HG03342 (cell line): Measurements from ENCODE around the gene HLA-DQA1.
"Not testable (repeated sequence)": the region's sequence is repeated elsewhere in the genome, so short reads cannot be mapped to it uniquely, and the experiment has no call there.

Experiments
- ATAC-seq: cut with Tn5 transposase; IDR thresholded peaks from one replicate; pipeline ENCODE4 v1.9.1; 2021; ENCODE audit warnings: mild to moderate bottlenecking, moderate library complexity; ENCODE audit not compliant: unreplicated experiment

Gene HLA-DQA1

DNA sequence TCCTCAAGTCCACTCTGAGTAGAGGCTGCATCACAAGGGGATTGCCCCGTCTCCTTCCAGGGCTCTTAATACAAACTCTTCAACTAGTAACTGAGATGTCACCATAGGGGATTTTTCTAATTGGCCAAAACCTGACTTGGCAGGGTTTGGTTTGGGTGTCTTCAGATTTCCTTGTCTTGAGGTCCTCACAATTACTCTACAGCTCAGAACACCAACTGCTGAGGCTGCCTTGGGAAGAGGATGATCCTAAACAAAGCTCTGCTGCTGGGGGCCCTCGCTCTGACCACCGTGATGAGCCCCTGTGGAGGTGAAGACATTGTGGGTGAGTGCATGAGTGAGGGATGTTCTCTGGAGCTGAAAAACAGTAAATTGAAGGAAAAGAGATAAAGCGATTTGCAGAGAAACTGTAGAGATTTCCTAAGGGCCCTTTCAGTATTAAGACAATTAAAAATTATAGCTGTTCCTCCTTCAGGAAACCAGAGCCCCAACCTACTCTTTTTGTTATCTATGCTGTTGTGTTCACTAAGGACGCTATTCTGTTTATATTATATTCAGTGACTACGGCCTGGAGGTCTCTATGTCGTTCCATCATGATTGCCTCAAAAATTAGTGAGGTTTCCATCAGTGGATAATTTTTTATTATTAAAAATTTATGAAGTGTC, at the start of gene HLA-DQA1:
HLA-DQA1 (plus strand) TSS at position 188 of the 662 bp plus-strand sequence; CDS start at position 241, 53 bp downstream.
- ATAC-seq = peak; percentile 78

DNA sequence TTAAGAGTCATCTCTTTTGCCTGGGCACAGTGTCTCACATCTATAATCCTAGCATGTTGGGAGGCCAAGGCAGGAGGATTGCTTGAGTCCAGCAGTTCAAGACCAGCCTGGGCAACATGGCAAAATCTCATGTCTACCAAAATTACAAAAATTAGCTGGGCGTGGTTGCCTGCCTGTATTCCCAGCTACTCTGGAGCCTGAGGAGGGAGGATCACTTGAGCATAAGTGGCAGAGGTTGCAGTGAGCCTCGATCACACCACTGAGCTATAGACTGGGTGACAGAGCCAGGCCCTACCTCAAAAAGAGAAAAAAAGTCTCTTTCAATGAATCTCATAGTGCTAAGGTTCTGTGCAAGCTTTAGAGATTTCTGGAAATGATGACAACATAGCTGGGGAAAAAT, 49.0 kb upstream of the HLA-DQA1 start:
- ATAC-seq = no peak

DNA sequence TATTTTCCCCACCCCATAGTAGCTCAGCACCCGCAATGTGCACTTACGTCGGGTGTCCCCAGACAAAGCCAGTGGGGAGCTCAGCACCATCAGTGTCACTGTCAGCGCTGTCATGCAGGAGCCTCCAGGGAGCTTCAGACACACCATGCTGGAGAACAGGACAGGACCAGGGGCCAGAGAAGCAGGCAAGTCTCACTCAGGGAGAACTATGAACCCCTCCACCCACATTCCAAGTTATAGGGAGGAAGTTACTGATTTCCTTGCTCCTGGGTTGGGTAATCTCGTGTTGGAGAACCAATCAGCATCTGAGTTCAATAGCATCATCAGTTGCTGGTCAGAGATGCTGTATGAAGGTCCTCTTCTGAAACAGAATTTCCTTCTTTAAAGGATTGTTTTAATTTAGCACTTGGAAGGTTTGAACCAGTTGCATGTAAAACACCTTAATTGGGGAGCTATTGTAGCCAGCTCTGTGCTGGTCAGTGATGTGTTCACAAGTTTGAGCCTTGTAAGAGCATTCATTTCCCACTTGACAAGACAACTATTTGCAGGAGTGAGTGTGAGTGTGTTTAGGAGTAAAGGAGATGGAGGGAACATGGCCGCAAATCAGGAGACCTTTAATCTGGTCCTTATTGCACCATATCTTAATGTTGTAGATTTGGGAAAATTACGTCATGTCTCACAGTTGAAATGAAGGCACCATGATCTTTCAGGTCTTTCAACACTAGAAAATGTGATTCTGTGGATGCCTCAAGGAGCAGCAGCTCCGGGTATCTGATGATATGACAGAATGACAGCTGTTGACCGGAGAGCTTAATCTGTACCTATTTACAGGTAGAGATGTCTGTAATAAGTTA, 47.4 kb upstream of the HLA-DQA1 start, which contains the start of gene HLA-DRB1:
HLA-DRB1 (minus strand) TSS at position 253 of the 854 bp plus-strand sequence; CDS start at position 147, 106 bp downstream.
- peak; percentile 91 for ATAC-seq

DNA sequence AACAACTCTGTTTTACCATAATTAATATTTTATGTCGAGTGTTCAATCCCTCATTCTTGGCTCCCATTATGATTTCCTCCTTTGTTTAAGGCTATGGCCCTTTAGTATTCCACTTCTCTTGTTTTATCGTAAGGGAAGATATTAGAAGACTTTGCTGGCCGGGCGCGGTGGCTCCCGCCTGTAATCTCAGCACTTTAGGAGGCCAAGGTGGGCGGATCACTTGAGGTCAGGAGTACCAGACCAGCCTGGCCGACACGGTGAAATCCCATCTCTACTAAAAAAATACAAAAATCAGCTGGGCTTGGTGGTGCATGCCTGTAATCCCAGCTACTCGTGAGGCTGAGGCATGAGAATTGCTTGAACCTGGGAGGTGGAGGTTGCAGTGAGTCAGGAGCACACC, 46.5 kb upstream of the HLA-DQA1 start:
- ATAC-seq = not testable (repeated sequence)

DNA sequence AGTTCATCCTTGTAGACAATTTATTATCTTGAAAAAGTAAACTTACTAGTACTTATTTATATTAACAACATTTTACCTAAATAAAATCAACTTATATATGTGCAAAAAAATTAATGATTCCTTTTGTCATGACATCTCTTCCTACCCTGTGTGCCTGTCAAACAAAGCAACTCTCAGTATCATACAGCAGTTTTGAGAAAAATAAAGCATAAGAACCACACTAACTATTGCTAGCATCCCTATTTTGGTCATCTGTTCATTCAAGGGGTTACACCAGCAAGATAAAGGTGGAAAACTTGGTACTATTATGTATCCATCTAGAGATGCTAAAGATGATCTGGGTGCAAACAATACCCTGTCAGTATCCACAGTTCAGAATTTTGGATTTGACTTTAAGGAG, 40.2 kb upstream of the HLA-DQA1 start:
- ATAC-seq = no peak

DNA sequence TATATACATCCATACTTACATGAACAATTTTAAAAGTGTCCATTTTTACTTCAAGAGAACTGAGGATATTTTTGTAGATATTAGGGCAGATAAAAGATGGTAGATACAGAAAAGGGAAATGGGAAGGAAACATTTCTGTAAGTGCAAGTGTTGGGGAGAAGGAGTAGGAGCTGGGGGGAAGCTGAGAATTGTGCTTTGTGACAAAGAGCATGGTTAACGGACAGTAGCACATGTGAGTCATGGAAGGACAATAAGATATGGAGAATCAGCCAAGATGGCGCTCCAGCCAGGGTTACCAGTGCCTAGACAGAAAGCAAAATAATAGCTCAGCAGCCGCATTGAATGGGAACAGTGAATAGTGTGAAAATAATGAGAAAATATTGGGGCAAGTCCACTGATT, 34.8 kb upstream of the HLA-DQA1 start:
- no peak for ATAC-seq

DNA sequence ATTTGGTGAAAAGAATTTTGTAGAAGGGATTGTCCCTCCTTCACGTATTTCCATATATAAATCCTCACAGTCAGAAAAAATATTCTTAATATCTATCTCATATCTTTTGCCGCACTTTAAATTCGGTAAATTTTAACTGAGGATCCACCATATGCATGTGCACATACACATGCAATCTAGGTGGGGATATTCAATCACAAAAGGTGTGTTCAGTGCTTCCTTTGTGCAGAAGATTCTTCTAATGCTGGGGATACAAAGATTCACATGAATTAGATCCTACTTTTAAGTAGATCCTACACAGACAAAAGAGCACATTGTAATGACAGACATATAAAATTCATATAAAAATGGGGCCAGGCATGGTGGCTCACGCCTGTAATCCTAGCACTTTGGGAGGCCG, 34.0 kb upstream of the HLA-DQA1 start:
- no peak for ATAC-seq

DNA sequence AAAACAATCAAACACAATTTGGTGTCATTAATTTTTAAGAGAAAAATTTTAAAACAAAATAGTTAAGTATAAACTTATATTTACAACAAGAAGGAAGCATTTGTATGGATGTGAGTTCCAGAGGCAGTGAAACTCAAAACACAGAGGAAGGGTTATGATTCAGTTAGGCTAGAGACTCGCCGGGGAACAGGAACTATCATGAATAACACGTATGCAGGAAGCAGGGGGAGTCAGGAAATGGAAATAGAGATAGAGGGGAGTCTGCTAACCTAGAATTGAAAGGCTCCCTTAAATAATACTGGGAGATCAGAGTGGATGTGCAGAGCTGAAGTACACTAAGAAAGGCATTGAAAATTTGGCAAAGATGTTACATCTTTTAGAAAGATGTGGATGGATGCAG, 33.3 kb upstream of the HLA-DQA1 start:
- ATAC-seq = no peak

DNA sequence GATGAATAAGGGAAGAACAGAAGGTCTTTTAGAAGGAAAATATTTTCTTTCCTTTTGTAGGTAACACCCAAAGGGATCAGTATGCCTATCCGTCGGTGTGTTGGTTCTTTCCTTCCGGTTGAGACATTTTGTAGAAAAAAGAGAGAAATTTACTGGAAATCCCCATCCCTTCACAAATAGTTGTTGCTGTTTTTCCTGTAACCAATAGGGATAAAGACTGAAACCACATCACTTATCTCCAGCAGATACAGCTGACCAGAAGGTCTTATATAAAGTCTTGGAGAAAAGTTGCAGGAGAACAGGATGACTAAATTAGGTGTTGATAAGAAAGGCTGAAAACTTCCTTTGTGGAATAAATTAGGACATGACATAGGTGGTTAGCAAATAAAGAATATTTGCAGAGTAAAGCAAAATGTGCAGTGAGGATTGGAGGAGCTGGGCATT, 32.8 kb upstream of the HLA-DQA1 start:
- no peak for ATAC-seq

DNA sequence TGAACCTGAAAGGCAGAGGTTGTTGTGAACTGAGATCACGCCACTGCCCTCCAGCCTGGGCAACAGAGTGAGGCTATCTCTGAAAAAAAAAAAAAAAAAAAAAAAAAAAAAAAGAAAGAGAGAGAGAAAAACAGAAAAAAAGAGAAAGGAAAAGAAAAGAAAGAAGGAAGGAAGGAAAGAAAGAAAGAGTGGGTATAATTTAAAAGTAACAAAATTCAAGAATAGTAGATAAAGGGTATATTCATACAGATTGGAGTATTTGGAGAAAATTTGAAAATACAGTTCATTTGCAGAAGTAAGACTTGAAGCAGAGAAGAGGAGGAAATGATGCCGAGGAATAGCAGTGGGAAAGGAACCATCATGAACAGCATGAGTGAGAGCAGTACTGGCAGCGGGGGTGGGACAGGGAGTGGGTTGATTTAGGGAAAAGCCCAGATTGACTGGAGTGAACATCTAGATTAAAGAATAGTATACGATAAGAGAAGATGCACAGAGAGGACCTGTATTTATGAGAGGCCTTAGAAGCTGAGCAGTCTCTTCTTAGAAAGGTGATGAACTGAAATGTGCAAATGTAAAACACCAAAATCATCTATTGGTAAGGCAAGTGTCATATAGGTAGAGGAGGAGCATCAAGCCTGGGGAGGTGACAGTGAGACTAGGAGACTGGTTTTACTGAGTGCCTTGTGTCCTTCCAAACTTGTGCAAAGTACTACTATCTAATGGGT, 29.8 kb upstream of the HLA-DQA1 start:
- no peak for ATAC-seq

DNA sequence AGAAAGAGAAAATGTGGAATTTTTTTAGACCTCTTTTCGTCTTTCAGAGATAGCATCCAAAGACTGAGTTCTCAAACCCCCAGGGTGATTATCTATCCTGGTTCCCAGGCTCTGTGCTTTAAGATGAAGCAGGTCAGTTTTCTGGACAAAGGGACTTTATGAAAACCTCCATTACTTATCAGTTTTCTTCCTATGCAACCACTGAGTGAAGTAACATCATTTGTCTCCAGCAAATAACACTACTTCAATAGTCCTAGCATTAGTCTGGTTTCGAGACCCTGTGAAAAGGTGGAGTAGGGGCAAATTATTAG, 29.3 kb upstream of the HLA-DQA1 start:
- ATAC-seq = no peak

DNA sequence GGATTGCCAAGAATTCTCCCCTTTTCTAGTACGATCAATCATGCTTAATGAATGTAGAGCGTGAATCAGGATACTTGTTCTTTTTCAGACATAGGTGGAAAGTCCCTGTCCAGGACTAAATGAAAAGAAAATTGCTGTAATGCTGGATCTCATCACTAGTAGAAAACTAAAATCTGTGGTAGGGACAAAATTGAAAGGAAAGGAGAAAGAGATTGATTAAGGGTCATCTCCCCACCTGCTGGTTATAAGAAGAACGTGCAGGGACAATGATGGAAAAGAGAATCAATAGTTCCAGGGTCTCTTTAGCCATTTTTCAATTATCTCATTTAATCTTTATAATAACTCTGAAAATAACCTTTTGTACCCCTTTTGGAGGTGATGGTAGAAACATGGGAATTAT, 28.8 kb upstream of the HLA-DQA1 start:
- no peak for ATAC-seq

DNA sequence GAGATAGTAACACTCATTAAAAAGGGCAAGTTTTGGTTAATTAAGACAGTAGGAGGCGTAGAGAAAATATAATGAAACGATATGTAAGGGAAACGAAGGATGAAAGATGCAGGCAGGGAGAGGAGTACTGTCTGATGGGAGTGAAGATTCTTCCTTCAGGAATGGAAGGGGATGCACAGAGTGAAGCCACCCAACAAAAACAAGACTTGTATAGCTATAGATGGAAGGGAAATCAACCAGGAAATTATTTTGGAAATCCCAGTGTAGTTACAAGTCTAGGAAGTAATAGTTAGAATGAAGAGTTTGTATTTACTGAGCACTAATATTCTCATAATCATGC, 27.8 kb upstream of the HLA-DQA1 start:
- no peak for ATAC-seq

DNA sequence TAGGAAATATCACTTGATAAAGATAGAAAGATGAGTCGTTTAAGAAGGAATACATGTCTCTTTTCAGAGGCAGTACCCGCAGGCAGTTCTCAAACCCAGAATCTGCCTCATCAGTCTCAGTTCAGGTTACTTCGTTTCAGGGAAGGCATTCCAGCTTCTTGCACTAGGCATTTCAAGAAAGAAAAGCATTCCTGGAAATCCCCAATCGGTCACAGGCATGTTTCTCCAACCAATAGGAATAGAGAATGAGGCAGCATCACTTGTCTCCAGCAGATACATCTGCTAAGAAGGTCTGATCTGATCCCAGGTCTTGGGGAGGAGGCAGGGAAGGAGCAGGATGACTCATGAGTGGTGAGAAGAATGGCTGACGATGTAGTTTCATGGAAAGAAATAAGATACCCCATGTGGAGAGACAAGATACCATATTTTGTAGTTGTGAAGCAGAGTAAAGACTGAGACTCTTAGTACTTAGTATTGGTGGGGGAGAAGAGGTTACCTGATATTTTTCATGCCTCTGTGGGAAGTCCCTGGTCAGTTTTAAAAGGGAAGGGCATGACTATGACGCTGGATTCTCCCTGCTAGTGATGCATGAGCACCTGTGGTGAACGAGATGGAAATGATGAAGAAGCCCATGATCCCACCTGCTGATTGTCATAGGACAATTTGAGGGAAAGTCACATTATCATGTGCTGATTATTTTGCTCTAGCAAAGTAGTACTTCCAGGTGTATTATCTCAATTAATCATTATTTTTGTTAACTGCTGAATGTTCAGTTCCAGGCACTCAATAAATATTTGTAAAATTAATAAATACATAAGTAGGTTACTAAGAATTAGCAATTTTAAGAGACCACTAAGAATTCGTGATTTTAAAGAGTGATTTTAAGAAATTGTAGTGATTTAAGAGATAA, 27.2 kb upstream of the HLA-DQA1 start:
- ATAC-seq = peak; percentile 87

DNA sequence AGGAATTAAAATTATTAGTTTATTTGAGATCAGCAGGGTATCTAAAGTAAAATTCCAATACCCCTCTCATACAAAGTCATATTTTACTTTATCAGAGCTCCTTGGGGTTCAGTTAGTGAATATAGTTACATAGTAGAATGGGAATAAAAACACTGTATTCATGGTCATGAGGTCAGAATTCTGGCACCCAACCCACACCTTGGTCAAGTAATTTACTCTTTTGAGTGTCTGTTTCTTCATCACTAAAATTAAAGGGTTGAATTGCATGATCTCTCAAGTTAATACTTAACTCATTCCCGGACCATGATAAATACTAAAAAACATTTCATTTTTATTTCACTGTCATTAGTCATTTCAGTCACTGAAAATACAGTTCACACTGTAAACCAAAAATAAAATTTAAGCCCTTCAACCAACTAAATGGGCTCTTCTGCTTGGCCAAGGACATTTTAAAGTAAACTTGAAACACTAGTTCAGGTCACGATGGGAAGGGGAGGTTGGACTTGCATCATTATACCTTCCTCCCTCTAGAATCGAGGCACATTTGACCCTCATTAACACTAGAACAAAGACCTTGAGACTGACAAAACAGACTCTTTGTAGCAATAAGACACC, 26.4 kb upstream of the HLA-DQA1 start:
- ATAC-seq = no peak

DNA sequence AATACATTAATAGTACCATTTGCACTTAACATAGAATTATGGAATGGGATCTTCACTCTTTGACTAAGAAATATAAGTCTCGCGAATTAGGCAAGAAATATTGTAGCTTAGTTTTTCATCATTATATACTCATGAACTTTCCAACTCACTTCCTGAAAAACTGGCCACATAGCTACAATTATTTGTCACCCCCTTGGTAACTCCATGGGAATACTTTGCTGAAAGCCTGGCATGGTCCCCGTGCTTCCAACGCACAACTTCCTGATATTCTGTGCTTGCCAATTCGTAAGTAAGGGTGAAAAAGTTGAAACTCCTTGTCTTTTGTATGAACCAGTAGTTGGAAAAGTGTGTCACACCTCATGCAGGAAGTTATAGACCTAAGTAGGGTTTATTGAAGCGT, 23.7 kb upstream of the HLA-DQA1 start:
- ATAC-seq = no peak

DNA sequence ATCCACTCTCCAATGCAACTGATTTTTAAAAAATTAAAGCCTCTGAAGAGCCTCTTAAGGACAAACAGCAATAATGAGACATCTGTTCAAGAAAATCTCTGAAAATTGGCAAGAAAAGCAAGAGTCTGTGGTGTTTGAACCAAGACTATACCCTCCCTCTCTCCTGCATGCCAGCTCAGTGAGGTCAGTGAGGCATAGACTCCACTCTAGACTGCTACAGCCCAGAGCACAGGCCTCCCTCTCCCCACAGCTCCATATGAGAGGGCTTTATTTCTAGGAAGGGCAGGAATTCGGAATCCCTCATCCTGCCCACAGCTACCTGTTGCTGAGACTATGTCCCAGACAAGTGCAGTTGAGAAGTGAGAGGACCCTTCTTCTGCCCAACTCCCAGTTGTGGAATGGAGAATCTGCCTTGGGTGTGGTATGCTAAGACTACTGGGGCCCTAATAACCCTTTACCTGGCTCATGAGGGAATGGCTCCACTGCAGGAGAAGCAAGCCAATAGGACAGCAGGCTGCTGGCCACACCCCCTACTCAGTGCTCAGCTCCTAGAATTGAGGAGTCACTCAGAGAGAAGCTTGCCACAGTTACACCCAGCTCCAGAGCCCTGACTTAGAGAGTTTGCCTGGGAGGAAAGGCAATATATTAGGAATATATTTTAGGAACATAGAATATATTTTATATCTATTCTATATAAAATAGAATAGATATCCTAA, 22.7 kb upstream of the HLA-DQA1 start:
- ATAC-seq = no peak

DNA sequence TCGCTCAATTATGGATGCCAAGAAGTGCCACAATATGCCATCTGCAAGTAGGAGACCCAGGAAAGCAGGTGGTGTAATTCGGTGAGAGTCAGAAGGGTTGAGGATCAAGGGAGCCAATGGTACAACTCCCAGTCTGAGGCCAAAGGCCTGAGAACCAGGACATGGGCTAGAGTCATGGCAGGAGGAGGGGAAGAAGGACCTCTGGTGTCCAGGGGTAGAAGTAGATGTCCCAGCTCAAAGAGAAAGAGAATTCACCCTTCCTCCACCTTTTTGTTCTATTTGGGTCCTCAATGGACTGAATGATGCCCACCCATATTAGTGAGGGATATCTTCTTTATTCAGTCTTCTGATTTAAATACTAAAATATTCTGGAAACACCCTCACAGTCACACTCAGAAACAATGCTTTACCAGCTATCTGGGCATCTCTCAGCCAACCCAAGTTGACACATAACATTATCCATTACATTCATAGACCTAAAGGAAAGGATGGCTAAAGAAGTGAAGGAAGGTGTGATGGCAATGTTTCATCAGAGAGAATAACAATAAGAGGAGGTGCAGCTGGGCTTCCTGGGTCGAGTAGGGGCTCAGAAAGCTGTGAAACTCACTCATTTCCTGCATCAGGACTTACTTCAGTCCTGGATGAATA, 21.2 kb upstream of the HLA-DQA1 start:
- ATAC-seq = no peak

DNA sequence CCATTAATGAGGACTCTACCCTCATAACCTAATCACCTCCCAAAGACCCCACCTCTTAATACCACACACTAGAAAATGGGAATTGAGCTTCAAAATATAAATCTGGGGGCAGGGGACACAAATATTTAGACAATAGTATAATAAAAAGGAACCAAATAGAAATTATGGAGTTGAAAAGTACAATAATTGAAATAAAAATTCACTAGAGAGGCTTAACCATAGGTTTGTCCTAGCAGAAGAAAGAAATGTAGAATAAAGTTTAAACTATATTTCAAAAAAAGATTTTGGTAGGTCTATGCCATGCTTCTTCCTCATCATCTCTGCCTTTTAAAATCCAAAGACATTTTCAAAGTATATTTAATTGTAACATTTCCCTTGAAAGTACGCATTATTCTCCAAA, 19.5 kb upstream of the HLA-DQA1 start:
- ATAC-seq = no peak
